ENCODE data around the gene RNASEH2B. TPM values are rescaled to one million over a fixed set of nuclear protein-coding genes. Genes with fewer than 3 reads are reported as not detected.
A peak's percentile ranks its signal among the peaks of the same experiment; 100 is the strongest.

The RNASEH2B gene
- total and polyA plus RNA-seq, 2 of the 8 experiments (the other 6 are each of a cell fraction or from before 2014, with no cell fraction given): 19.3 to 43.9 TPM

GRCh38 chr13:50909605-50910484, at the start of gene RNASEH2B (continued):
- TF ChIP-seq RBBP5 (IDR thresholded peaks at IDR 0.05; ENCODE audit: borderline replicate concordance, low read depth, low read length): peak; percentile 65; the same call in 1 of the 2 replicates
- TF ChIP-seq, protein P1, sequence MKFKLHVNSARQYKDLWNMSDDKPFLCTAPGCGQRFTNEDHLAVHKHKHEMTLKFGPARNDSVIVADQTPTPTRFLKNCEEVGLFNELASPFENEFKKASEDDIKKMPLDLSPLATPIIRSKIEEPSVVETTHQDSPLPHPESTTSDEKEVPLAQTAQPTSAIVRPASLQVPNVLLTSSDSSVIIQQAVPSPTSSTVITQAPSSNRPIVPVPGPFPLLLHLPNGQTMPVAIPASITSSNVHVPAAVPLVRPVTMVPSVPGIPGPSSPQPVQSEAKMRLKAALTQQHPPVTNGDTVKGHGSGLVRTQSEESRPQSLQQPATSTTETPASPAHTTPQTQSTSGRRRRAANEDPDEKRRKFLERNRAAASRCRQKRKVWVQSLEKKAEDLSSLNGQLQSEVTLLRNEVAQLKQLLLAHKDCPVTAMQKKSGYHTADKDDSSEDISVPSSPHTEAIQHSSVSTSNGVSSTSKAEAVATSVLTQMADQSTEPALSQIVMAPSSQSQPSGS (IDR thresholded peaks at IDR 0.05; ENCODE audit: low read length): no peak

All from H1 (cell line).